Brain microvascular endothelial cell (primary cell): ENCODE measurements around the gene CNOT6L.

ENCODE experiments used
- DNase-seq: peaks from one replicate; pipeline ENCODE4 v3.0.0-alpha.2; 2020
- H3K27ac ChIP-seq: fragments of 250-450 bp; sonication (Bioruptor Pico); 2 replicates; pipeline ENCODE4 v1.5.1; 2020; ENCODE audit warnings: mild to moderate bottlenecking, moderate library complexity
- H3K27me3 ChIP-seq: fragments of 250-450 bp; sonication (Bioruptor Pico); replicated peaks from 2 replicates; pipeline ENCODE4 v1.5.1; 2020; ENCODE audit warnings: mild to moderate bottlenecking
- H3K36me3 ChIP-seq: fragments of 250-450 bp; sonication (Bioruptor Pico); replicated peaks from 2 replicates; pipeline ENCODE4 v1.5.1; 2020; ENCODE audit warnings: mild to moderate bottlenecking
- H3K4me3 ChIP-seq: 2 replicates; pipeline ENCODE4 v1.5.1; 2011; ENCODE audit warnings: low read depth, mild to moderate bottlenecking, control low read depth, low read length, moderate library complexity
- in situ Hi-C: cut with HindIII; loops from 2 replicates; pipeline ENCODE4 v1.10.0; 2017; ENCODE audit warnings: low sequenced_read_pairs, low pct_ligation_motif_present
- TF ChIP-seq, protein P1 (sequence below): IDR thresholded peaks from 2 replicates; pipeline ENCODE4 v1.5.1; 2011; ENCODE audit warnings: low read depth, mild to moderate bottlenecking, moderate library complexity, low read length, control low read depth, inconsistent platforms; ENCODE audit errors: missing control alignments

CNOT6L gene

DNA sequence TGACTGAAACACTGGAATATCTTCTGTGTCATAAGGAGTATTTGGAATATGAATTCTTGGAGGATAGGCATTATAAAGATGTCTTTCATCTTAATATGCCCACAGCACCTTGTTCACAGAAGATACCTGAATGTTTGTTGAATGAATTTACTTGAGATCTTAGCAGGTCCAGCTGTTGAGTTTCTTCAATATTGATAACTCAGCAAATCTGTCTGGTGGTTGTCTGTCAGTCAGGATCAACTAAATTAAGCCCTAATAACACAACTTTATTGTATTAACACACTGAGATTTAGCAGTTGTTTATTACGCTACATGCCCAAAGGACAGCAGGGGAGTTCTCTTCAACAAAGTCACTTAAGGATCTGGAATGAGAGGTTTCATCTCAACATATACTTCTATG, 106.5 kb downstream of the CNOT6L start:
- DNase-seq: no peak
- Histone ChIP-seq H3K36me3 (no peaks in the 10 kb centered on the region), H3K27me3 (no peaks in the 10 kb centered on the region), H3K4me3 (no peak overlapping the region), H3K27ac (no peak overlapping the region)
- in situ Hi-C loops: no loop called here
- TF ChIP-seq, protein P1, sequence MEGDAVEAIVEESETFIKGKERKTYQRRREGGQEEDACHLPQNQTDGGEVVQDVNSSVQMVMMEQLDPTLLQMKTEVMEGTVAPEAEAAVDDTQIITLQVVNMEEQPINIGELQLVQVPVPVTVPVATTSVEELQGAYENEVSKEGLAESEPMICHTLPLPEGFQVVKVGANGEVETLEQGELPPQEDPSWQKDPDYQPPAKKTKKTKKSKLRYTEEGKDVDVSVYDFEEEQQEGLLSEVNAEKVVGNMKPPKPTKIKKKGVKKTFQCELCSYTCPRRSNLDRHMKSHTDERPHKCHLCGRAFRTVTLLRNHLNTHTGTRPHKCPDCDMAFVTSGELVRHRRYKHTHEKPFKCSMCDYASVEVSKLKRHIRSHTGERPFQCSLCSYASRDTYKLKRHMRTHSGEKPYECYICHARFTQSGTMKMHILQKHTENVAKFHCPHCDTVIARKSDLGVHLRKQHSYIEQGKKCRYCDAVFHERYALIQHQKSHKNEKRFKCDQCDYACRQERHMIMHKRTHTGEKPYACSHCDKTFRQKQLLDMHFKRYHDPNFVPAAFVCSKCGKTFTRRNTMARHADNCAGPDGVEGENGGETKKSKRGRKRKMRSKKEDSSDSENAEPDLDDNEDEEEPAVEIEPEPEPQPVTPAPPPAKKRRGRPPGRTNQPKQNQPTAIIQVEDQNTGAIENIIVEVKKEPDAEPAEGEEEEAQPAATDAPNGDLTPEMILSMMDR: no peak

GRCh38 chr4:77711469-77711868, 107.7 kb downstream of the CNOT6L start:
- in situ Hi-C loops: no loop called here
- H3K27me3 ChIP-seq: no peaks in the 10 kb centered on the region
- no peak for DNase-seq
- no peaks in the 10 kb centered on the region for H3K36me3 ChIP-seq
- TF ChIP-seq, protein P1: no peak
- no peak overlapping the region for H3K4me3 ChIP-seq
- H3K27ac ChIP-seq: no peak overlapping the region

GRCh38 chr4:77710684-77711083, 108.5 kb downstream of the CNOT6L start:
- Histone ChIP-seq H3K27me3 (no peaks in the 10 kb centered on the region), H3K4me3 (no peak overlapping the region), H3K27ac (no peak overlapping the region), H3K36me3 (no peaks in the 10 kb centered on the region)
- in situ Hi-C loops: no loop called here
- TF ChIP-seq, protein P1: no peak
- DNase-seq: no peak

GRCh38 chr4:77710059-77710458, 109.1 kb downstream of the CNOT6L start:
- H3K36me3 ChIP-seq: no peaks in the 10 kb centered on the region
- no peak for DNase-seq
- no peak overlapping the region for H3K27ac ChIP-seq
- no peak overlapping the region for H3K4me3 ChIP-seq
- in situ Hi-C loops: no loop called here
- H3K27me3 ChIP-seq: no peaks in the 10 kb centered on the region
- TF ChIP-seq, protein P1: no peak

GRCh38 chr4:77706717-77707116, 112.5 kb downstream of the CNOT6L start:
- H3K27ac ChIP-seq: no peak overlapping the region
- TF ChIP-seq, protein P1: no peak

GRCh38 chr4:77703666-77704065, 115.5 kb downstream of the CNOT6L start:
- no peaks in the 10 kb centered on the region for H3K36me3 ChIP-seq
- H3K27ac ChIP-seq: no peak overlapping the region
- TF ChIP-seq, protein P1: no peak
- no peaks in the 10 kb centered on the region for H3K27me3 ChIP-seq
- no peak overlapping the region for H3K4me3 ChIP-seq
- no peak for DNase-seq
- in situ Hi-C loops: no loop called here

More at GRCh38 chr4:77706717-77707116, 112.5 kb downstream of the CNOT6L start:
- in situ Hi-C loops: no loop called here
- Histone ChIP-seq H3K4me3 (no peak overlapping the region), H3K27me3 (no peaks in the 10 kb centered on the region), H3K36me3 (no peaks in the 10 kb centered on the region)
- no peak for DNase-seq
